Stimulated activated naive CD4-positive, alpha-beta T cell (primary cell): Measurements from ENCODE around the gene PLEKHA5.
"Not testable (repeated sequence)": the region's sequence is repeated elsewhere in the genome, so short reads cannot be mapped to it uniquely, and the experiment has no call there.

Experiments used
- DNase-seq, 6 experiments: peaks; one replicate each; lab custom pipeline; 2025; lab: John Stamatoyannopoulos, UW

PLEKHA5 gene

GRCh38 chr12:19323805-19324204 lies 194.3 kb downstream of the PLEKHA5 start:
- no peak for DNase-seq

- DNase-seq: no peak
Measured at GRCh38 chr12:19326102-19326501, 196.6 kb downstream of the PLEKHA5 start.

- DNase-seq: no peak
Measured at GRCh38 chr12:19332196-19332595, 202.7 kb downstream of the PLEKHA5 start.

DNA sequence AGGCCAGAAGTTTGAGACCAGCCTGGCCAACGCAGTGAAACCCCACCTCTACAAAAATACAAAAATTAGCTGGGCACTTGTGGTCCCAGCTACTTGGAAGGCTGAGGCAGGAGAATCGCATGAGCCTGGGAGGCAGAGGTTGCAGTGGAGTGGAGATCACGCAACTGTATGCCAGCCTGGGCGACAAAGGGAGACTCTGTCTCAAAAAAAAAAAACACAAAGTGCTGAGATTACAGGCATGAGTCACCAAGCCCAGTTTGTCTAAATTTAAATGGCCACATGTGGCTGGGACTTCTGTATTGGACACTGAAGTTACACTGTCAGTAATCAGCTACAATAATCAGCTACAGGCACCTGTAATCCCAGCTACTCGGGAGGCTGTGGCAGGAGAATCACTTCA lies 208.9 kb downstream of the PLEKHA5 start:
- DNase-seq: no peak

GRCh38 chr12:19350850-19351249 lies 221.3 kb downstream of the PLEKHA5 start:
- not testable (repeated sequence) for DNase-seq

DNA sequence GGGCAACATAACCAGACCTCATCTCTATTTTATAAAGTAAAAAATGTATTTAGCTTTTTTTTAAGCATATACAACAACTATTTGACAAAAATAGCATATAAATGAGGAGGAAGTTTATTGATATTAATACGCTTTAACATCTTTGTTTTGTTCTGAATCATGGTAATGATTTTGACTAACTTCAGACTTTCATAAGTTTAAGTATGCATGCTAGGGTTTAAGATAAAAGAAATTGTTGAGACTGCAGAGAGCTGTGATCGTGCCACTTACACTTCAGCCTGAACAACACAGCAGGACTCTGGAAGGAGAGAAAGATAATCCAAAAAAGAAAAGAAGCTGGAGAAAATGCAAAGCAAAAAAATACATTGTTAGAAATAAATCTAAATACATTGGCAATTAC lies 221.8 kb downstream of the PLEKHA5 start:
- no peak for DNase-seq

DNA sequence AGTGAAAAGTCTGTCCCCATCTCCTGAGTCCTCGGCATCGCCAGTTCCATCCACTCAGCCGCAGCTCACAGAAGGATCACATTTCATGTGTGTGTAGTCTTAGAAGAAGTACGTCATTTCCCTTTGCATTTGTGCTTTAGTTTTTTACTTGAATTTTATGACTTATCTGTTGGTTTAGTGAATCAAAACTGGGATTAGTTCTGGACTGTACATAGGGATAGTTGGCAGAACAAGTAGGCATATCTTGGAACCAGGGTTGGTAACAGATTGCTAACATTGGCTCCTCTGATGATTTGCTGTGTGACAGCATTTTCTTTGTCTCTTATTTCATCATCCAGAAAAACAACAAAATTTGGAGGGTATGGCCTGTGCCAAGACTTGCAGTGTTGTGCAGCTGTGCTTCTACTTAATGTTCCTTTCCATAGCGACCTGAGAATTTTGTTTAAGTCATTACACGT lies 240.2 kb downstream of the PLEKHA5 start:
- DNase-seq: no peak

GRCh38 chr12:19373586-19373985 lies 244.1 kb downstream of the PLEKHA5 start:
- DNase-seq: no peak

- no peak for DNase-seq
Measured at GRCh38 chr12:19375888-19376287, 246.4 kb downstream of the PLEKHA5 start.

DNA sequence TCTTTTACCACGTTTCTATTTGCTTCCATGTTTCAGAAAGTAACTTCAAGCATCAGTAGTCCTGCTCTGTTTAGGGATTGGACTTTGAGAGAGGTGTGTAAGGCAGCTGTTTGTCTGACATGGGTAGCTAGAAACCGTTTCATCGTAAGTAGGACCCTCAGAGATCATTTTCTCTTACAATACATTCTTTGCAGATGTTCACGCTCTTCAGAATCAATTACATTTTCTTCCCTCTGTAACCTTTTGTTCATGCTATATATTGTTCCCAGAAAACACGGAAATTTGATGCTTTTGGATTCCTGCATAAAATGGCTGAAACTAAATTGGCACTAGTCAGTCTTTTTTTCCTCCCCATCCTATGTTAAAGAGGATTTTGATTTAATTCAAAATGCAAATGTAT lies 247.2 kb downstream of the PLEKHA5 start:
- DNase-seq: no peak

- no peak for DNase-seq
Measured at GRCh38 chr12:19382111-19382526, 252.6 kb downstream of the PLEKHA5 start.

- DNase-seq: no peak
Measured at GRCh38 chr12:19382563-19382962, 253.0 kb downstream of the PLEKHA5 start.

DNA sequence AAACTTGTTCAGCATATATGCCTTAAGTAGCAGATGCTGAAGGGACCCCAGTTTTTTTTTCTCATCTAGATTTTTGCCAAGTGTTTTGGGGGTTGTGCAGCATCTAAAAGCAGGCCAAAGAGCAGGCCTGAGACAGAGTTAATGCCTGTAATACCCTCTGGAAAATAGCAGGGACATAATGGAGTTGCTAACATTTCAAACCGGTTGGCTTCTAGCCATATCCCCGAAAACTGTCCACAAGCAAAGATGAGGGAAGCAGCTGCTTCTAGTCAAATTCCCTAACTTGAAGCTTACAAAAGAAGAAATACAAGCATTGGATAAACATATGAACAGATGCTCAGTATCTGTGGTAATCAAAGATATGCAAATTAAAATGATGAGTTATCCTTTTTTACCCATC lies 257.6 kb downstream of the PLEKHA5 start:
- DNase-seq: no peak

DNA sequence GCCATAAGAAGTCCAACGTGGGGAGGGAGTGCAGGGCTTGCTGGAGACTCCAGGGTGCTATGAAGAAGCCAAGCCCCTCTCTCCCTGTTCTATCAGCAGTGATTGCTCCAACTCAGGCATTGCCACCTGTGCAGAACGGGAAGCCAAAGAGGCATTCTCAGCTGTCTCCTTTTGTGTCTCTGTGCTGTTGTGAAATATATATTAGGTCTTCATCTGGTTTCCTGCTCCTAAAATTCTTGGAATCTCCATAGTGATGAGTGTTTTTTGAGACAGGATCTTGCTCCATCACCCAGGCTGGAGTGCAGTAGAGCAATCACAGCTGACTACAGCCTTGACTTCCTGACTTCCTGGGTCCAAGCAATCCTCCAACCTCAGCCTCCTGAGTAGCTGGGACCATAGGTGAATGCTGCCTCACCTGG lies 258.6 kb downstream of the PLEKHA5 start:
- no peak for DNase-seq

GRCh38 chr12:19390051-19390598 lies 260.6 kb downstream of the PLEKHA5 start:
- DNase-seq: no peak

- not testable (repeated sequence) for DNase-seq
Measured at GRCh38 chr12:19392644-19393043, 263.1 kb downstream of the PLEKHA5 start.

DNA sequence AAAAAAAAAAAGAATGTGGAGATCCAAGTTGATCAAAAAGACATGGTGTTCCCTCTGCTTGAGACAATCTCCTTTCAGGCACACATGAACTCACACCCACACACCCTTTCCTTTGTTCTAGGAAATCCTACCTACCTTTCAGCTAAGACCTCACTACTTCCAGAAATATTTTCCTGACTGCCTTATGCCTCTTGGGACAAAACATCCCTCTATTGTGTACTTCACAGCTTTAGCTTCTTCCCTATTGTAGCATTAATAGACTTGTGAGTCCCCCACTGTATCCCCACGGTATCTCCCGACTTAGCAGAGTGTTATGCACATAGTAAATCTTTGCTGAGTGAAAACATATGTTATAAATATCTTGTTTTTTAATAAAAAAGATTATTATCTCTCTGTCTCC lies 264.9 kb downstream of the PLEKHA5 start:
- no peak for DNase-seq

GRCh38 chr12:19397534-19397933 lies 268.0 kb downstream of the PLEKHA5 start:
- no peak for DNase-seq

- no peak for DNase-seq
Measured at GRCh38 chr12:19398376-19399363, 269.1 kb downstream of the PLEKHA5 start.

- DNase-seq: not testable (repeated sequence)
Measured at GRCh38 chr12:19400649-19401285, 271.2 kb downstream of the PLEKHA5 start.

GRCh38 chr12:19402211-19402610 lies 272.7 kb downstream of the PLEKHA5 start:
- no peak for DNase-seq

DNA sequence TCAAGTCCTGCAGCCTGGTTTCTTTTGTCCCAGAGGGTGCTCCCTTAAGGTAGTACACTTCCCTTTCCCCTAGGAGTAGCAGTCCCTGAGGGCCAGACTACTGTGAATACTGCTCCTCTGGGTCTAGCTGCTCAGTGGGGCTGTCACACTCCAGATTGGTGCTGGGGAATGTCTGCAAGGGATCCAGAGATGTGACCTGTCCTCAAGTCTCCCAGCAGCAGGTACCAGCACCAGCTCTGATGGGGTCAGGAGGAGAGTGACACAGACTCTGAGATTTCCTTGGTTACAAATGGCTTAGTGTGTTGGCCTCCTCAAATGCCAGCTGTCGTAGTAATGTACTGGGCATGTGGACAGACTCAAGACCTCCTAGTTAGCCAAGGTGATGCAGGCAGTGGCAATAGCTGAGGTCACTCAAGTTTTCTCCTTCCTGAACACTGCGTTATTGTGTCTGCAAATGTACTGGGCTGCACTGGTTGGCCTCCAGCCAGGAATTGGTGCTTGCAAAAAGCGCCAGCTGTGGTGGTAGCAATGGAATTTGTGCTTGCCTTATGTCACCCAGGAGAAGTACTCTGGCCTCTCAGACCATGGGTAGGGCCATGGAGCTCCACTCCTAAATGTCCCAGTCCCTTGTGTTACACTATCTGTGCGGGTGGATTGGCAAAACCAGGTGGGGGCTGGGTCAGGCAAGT lies 273.4 kb downstream of the PLEKHA5 start:
- DNase-seq: no peak
